Esophagus muscularis mucosa (tissue), 4 donors: ENCODE measurements around the gene OR2G2. TPM values are rescaled to one million over a fixed set of nuclear protein-coding genes. Genes with fewer than 3 reads are reported as not detected.

Experiments
- DNase-seq: peaks from one replicate; pipeline ENCODE4 v3.0.0-alpha.2; 2017; ENCODE audit errors: extremely low spot score
- H3K27ac ChIP-seq, 4 donors: fragments of 200-600 bp; sonication (generic); replicated peaks in 1 of 4; 1 replicate in 3 of 4; 2 replicates in 1 of 4; pipeline ENCODE4 v1.5.1; 2016 to 2019; ENCODE audit warnings: mild to moderate bottlenecking in 1 of 4
- H3K27me3 ChIP-seq, 4 donors: fragments of 200-600 bp; sonication (generic); one replicate each; pipeline versions ENCODE4 v1.5.1 to v1.6.0; 2016 to 2019
- H3K36me3 ChIP-seq, 4 donors: fragments of 200-600 bp; sonication (generic); one replicate each; pipeline ENCODE4 v1.5.1; 2016 to 2019
- H3K4me1 ChIP-seq, 4 donors: fragments of 200-600 bp; sonication (generic); one replicate each; pipeline ENCODE4 v1.5.1; 2016 to 2019
- H3K4me3 ChIP-seq, 4 donors: fragments of 200-600 bp; sonication (generic); 1 replicate in 2 of 4; 2 replicates in 2 of 4; pipeline ENCODE4 v1.5.1; 2016 to 2019; ENCODE audit warnings: mild to moderate bottlenecking in 4 of 4, moderate library complexity in 1 of 4
- H3K9me3 ChIP-seq, 4 donors: fragments of 200-600 bp; sonication (generic); 1 replicate in 3 of 4; 2 replicates in 1 of 4; pipeline ENCODE4 v1.5.1; 2016 to 2019
- EP300 ChIP-seq: sonication (generic); formaldehyde crosslinking; IDR thresholded peaks from one replicate; pipeline ENCODE4 v1.6.1; 2017; ENCODE audit warnings: antibody characterized with exemption
- POLR2A ChIP-seq: fragments of 450-650 bp; IDR thresholded peaks from one replicate; pipeline ENCODE4 v1.6.1; 2017; ENCODE audit warnings: antibody characterized with exemption, moderate library complexity, mild to moderate bottlenecking, low read depth
- POLR2AphosphoS5 ChIP-seq, 2 donors: sonication (generic); formaldehyde crosslinking; IDR thresholded peaks; one replicate each; pipeline ENCODE4 v1.6.1; 2017; ENCODE audit warnings: antibody characterized with exemption in 2 of 2
- WGBS: methylation state at CpG from one replicate; pipeline ENCODE4 v1.1.5; 2018; 5-methylcytosine and 5-hydroxymethylcytosine counted together
- intact Hi-C: fragments of 100-400 bp; cut with DNase I; formaldehyde crosslinking; loops from one replicate; pipeline ENCODE4 v1.15.1; 2023
- total RNA-seq, 4 donors: library from RNA; depleted of rRNA; stranded (reverse); fragments of >200 nt; gene quantifications; one replicate each; pipeline versions ENCODE4 v1.1.0 to v1.2.1, GENCODE V29; 2016
- TF ChIP-seq, protein P1 (sequence below), 3 experiments: fragments of 200-600 bp in 2 of 3; fragments of 450-650 bp in 1 of 3; sonication (generic) in 2 of 3; IDR thresholded peaks; one replicate each; pipeline ENCODE4 v1.5.1; 2017 to 2019; ENCODE audit warnings: antibody characterized with exemption in 3 of 3, mild to moderate bottlenecking in 2 of 3, moderate library complexity in 1 of 3

The OR2G2 gene
- total RNA-seq, 4 donors from 2014 or later, result not detected

DNA sequence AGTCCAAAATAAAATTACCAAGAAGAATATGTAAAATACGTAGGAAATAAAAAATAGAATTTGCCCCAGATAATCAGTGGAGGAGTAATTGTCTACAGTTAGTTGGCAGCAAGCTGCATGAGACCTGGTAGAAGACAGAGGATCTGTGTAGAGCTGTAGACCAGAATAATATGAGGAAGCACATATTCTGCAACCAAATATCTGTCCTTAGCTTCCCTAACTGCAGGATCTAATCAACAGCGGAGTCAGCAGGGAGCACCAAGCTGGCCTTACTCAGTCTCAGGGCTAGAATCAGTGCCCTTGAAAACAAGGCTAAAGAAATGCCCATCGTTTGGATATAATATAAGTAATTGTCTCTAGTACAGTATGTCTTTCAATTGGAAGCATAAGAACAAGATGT, 45.3 kb upstream of the OR2G2 start:
- Histone ChIP-seq H3K27me3 (no peaks in the 10 kb centered on the region), H3K4me3 (no peak overlapping the region), H3K4me1 (no peaks in the 10 kb centered on the region), H3K27ac (no peak overlapping the region), H3K36me3 (no peaks in the 10 kb centered on the region), H3K9me3 (no peaks in the 10 kb centered on the region)
- TF ChIP-seq, protein P1, sequence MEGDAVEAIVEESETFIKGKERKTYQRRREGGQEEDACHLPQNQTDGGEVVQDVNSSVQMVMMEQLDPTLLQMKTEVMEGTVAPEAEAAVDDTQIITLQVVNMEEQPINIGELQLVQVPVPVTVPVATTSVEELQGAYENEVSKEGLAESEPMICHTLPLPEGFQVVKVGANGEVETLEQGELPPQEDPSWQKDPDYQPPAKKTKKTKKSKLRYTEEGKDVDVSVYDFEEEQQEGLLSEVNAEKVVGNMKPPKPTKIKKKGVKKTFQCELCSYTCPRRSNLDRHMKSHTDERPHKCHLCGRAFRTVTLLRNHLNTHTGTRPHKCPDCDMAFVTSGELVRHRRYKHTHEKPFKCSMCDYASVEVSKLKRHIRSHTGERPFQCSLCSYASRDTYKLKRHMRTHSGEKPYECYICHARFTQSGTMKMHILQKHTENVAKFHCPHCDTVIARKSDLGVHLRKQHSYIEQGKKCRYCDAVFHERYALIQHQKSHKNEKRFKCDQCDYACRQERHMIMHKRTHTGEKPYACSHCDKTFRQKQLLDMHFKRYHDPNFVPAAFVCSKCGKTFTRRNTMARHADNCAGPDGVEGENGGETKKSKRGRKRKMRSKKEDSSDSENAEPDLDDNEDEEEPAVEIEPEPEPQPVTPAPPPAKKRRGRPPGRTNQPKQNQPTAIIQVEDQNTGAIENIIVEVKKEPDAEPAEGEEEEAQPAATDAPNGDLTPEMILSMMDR (IDR thresholded peaks at IDR 0.05), result no peak
- TF ChIP-seq EP300 (no peak), POLR2AphosphoS5 (IDR thresholded peaks at IDR 0.05) (no peak), POLR2A (no peak)
- DNase-seq, result no peak
- WGBS, result 71% methylated on average over 3 of the region's 3 CpGs
- intact Hi-C loops, result no loop called here

DNA sequence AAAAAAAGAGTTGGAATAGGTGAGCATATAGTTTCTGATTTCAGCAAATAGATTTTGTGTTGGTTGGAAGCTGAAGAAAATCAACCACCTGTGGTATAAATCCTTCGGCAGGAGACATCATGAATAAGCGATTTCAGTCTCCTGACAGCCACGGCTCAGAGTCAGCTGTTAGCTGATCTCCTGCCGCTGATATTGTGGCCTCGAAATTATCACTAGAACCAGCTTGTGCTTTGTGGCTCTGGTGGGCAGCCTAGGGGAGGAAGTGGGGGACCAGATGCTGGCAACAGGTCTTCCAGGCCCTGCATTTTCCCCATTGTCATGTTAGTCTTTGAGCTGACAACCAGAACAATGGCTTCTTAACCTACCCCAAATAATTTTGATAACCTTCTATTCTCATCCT, 40.1 kb upstream of the OR2G2 start:
- no peak for TF ChIP-seq POLR2AphosphoS5 (IDR thresholded peaks at IDR 0.05)
- no peak for TF ChIP-seq EP300
- no peaks in the 10 kb centered on the region for H3K36me3 ChIP-seq
- H3K27ac ChIP-seq, result no peak overlapping the region
- 68% methylated on average over 5 of the region's 5 CpGs for WGBS
- no peak overlapping the region for H3K4me3 ChIP-seq
- H3K27me3 ChIP-seq, result no peaks in the 10 kb centered on the region
- no peaks in the 10 kb centered on the region for H3K9me3 ChIP-seq
- no peaks in the 10 kb centered on the region for H3K4me1 ChIP-seq
- intact Hi-C loops, result no loop called here
- DNase-seq, result no peak

DNA sequence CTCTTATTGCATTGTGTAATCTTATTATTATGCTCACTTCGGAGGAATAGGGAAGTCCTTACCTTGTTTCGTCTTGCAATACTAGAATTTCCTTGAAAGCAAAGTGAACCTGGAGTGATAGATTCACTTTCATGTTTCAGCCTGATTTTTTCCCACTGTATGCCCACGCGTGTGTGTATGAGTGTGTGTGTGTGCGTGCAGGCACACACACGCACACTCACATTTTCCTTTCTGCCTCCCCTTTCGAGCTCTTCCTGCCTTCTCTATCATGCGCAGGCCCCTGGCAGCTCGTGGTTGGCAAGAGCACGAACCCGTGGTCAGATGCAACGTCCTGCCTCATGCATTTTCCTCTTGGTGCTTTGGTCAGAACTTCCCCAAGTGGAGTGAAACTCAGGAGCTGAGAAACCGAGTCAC, 39.4 kb upstream of the OR2G2 start, which contains the start of gene GCSAML:
Gene GCSAML (plus strand): TSS at position 366 of the 414 bp plus-strand sequence. CDS start 58 bp downstream, outside the sequence.
- no peaks in the 10 kb centered on the region for H3K36me3 ChIP-seq
- intact Hi-C loops, result no loop called here
- DNase-seq, result no peak
- WGBS, result 73% methylated on average over 13 of the region's 13 CpGs
- H3K27me3 ChIP-seq, result no peaks in the 10 kb centered on the region
- H3K4me1 ChIP-seq, result no peaks in the 10 kb centered on the region
- TF ChIP-seq POLR2A (no peak), POLR2AphosphoS5 (IDR thresholded peaks at IDR 0.05) (no peak), EP300 (no peak)
- TF ChIP-seq, protein P1 (IDR thresholded peaks at IDR 0.05), result no peak
- no peaks in the 10 kb centered on the region for H3K9me3 ChIP-seq
- no peak within 1 kb of the TSS for H3K4me3 ChIP-seq
- H3K27ac ChIP-seq, result no peak within 1 kb of the TSS

DNA sequence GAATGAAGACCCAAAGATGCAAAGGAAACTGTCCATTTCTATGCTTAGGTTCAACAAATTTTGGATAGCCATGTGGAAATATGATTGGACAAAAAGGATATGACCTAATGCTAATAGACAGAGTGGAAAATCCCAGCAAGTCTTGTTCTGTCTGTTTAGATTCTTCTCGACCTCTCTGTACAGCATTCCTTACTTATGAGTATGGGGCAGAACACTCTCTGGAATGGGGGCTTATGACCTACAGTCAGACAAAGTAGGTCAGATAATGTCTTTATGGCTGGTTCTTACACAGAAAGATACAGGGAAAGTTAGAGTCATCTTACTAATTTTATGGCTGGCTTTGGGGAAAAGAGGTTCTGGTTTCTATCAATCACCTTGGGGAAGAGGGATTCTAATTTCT, 36.4 kb upstream of the OR2G2 start:
- H3K4me1 ChIP-seq, result no peaks in the 10 kb centered on the region
- H3K4me3 ChIP-seq, result no peak overlapping the region
- TF ChIP-seq, protein P1 (IDR thresholded peaks at IDR 0.05), result no peak
- no peak for TF ChIP-seq POLR2A
- no peak for TF ChIP-seq POLR2AphosphoS5 (IDR thresholded peaks at IDR 0.05)
- no peak for TF ChIP-seq EP300
- H3K9me3 ChIP-seq, result no peaks in the 10 kb centered on the region
- WGBS, result 72% methylated on average over 1 of the region's 1 CpG
- no peak overlapping the region for H3K27ac ChIP-seq
- no peak for DNase-seq
- intact Hi-C loops, result no loop called here
- H3K27me3 ChIP-seq, result no peaks in the 10 kb centered on the region
- no peaks in the 10 kb centered on the region for H3K36me3 ChIP-seq

DNA sequence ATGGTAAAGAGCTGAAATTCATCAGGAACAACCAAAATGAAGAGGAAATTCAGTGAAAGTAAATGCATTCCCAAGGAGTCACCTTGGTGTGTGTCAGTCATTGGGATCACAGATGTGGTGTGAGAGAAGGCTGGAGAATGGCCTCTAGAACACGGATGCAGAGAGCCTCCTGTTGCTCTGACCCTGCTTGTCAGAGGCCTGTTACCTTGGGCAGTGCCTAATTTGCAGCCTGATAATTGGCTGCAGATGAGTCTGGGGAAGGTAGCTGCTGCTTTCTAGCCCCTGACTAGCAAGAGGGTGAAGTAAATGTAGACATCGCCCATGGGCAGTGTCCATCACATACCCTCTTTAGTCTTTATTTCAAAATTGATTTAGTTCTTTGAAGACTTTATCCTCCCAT, 35.9 kb upstream of the OR2G2 start:
- H3K4me1 ChIP-seq, result no peaks in the 10 kb centered on the region
- TF ChIP-seq POLR2A (no peak), POLR2AphosphoS5 (IDR thresholded peaks at IDR 0.05) (no peak), EP300 (no peak)
- TF ChIP-seq, protein P1 (IDR thresholded peaks at IDR 0.05), result no peak
- no peak overlapping the region for H3K27ac ChIP-seq
- WGBS, result 62% methylated on average over 2 of the region's 2 CpGs
- H3K4me3 ChIP-seq, result no peak overlapping the region
- H3K27me3 ChIP-seq, result no peaks in the 10 kb centered on the region
- H3K36me3 ChIP-seq, result no peaks in the 10 kb centered on the region
- no peak for DNase-seq
- no peaks in the 10 kb centered on the region for H3K9me3 ChIP-seq
- intact Hi-C loops, result no loop called here
